GM19193 (cell line): Measurements from ENCODE around the gene CLPSL2.

Experiments
- POLR2A ChIP-seq: IDR thresholded peaks from 4 replicates; pipeline ENCODE4 v1.6.1; 2011; ENCODE audit not compliant: insufficient read depth, insufficient read length; ENCODE audit errors: extremely low read depth

The CLPSL2 gene

DNA sequence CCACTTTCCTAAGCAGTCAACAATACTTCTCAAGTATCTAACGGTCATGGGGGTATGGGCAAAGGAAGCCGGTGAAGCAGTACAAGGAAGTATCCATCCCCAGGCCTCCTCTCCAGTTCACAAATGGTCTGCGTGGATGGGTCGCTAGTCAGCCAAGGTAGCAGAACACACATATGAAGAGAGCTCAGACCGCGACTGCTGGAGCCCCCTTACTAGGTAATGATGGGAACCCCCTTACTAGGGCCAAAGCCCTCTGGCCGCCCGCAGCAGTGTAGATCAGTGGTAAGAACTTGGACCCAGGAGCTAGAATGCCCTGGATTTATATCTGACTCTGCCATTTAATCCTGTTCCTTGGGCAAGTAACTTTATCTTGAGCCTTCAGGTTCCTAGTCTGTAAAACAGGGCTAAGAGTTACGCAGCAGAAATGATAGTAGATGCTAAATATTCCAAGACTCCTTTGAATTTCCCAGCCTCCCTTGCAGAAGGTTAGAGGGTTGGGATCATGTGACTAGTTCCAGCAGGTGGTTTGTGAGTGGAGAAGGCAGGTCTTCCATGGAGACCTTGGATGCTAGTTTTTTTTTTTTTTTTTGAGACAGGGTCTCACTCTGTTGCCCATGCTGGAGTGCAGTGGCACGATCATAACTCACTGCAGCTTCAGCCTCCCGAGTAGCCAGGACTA lies 2.1 kb upstream of the CLPSL2 start:
- no peak for TF ChIP-seq POLR2A

DNA sequence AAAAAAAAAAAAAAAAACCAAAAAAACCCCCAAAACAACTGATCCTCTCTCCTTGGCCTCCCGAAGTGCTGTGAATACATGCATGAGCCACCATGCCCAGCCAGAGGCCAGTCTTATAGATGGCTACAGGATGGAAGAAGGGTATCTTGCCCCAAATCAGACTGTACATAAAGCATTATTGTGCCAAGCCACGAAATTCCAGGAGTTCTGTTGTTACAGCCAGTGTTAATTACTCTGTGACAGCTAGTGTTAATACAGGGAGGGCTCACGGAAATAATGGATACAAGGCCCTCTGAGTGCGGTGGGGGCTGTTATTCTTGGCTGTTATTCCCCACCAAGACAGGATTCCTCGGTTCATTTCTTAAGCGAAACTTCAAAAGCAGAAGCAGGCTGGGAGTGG lies 1.4 kb upstream of the CLPSL2 start:
- TF ChIP-seq POLR2A: no peak

DNA sequence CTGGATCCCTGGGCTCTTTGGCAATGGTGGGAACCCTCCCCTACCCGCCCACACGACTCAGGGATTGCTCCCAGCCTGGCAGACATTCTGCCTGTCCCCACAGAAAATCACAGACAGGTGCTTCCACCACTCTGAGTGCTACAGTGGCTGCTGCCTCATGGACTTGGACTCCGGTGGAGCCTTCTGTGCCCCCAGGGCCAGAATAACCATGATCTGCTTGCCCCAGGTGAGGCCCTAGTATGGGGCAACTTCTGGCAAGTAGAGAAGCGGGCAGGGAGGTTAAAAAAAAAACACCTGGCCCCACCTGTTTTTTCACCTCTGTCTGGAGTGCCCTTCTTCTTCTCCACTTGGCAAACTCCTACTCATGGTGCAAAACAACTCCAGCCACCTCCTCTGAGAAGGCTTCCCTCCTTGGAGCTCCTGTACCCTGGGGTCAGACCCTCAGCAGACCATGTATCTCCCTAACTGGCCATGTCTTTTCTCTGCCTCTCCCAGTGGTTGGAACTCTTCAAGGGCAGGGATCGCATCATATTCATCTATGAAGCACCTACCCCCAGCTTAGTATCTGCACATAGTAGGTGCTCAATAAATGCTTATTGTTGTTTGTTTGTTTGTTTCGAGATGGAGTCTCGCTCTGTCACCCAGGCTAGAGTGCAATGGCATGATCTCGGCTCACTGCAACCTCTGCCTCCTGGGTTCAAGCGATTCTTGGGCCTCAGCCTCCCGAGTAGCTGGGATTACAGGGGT lies 1.1 kb downstream of the CLPSL2 start:
- no peak for TF ChIP-seq POLR2A

DNA sequence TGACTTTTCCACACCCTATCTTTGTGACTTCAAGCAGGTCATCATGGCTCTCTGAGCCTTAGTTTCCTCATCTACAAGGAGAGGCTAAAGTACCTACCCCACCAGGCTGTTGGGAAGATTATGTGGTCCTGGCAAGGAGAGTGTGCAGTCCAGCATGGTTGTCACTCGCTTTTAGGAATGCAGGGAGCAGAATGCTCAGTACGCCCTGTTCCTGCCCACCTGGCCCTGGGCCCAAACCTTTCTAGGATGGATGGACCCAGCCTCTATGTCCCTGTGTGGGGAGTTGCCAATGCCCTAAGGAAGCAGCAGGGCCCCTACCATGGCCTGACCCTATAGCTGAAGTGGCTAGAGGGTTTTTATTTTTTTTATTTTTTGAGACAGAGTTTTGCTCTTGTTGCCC lies 2.0 kb downstream of the CLPSL2 start:
- no peak for TF ChIP-seq POLR2A

DNA sequence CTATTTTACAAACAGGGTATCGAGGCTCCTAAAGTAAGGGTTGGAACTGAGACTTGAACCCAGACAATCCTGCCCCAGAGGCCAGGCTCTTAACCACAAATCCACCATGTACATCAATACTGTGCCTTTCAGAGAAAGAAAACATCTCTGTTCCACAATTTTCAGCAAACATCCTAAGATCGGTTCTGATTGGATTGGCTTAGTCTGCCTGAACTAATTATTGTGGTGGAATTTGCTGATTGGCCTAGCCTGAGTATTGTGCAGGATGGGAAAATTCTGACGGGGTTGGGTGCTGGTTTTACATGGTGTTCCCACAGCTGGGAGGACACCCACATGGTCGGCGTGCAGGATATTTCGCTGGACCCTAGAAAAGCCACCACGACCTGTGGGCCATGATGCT lies 4.3 kb downstream of the CLPSL2 start, which contains the start of gene CLPSL1:
Gene CLPSL1 (plus strand): TSS at position 301 of the 400 bp plus-strand sequence. CDS start 92 bp downstream, at position 393.
- TF ChIP-seq POLR2A: no peak

DNA sequence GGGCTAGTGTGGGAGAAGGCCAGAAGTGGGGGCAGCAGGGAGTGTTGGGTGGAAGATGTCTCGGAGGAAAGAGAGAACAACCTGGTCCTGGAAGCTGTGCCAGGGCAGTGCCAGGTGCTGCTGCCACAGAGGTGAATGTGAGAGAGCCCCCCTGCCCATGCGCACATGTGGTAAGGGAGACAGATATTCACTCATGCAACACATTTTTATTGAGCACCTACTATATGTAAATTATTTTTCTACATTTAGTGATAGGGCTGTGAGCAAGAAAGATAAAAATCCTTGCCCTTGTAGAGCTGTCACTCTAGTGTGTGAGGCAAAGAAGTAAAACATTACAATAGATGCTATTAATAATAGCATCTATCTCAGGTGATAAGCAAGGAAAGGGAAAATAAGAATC lies 4.9 kb downstream of the CLPSL2 start:
- no peak for TF ChIP-seq POLR2A

DNA sequence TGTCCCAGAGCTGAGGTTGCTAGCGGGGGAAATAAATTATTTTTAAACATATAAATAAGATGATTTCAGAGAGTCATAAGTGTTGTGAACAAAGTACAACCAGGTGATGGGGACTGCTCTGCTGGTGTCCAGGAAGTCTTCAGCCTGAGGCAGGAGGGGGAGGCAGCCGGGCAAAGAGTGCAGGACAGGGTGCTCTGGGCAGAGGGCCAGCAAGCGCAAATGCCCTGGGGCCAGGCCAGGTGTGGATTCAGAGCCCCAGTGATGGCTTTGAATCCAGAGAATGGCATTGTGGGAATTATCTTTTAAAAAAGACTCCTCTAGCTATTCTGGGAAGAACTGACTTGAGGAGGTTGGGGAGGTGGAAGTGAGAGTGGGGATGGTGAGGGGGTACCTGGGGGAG lies 6.0 kb downstream of the CLPSL2 start:
- TF ChIP-seq POLR2A: no peak

DNA sequence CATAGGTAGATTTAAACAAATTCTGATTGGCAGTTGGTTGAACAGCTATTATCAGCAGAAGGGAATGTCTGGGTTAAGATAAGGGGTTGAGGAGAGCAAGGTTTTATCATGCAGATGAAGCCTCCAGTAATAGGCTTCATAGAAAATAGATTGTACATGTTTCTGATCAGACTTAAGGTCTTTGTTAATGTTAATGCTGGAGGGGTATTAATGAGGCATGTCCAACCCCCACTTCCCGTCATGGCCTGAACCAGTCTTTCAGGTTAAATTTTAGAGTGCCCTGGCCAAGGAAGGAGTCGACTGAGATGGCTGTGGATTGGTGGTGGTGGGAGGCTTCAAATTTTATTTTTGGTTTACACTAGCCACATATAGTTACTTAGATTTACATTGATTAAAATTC lies 7.8 kb downstream of the CLPSL2 start:
- no peak for TF ChIP-seq POLR2A

DNA sequence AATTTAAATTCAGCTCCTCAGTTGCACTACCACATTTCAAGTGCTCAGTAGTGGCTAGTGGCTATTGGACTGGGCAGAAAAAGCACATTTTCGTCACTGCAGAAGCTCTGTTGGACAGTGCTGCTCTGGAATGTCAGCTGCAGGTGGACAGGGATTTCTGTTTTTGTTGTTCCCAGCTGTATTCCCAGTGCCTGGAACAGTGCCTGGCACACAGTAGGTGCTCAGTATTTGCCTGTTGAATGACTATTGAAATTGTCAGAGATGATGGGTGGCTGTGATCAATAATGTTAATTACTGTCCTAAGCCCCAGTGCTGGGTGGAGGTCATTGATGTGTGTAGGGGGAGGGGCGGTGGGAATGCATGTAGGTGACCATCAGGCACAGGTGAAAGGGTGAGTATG lies 9.9 kb downstream of the CLPSL2 start:
- no peak for TF ChIP-seq POLR2A

DNA sequence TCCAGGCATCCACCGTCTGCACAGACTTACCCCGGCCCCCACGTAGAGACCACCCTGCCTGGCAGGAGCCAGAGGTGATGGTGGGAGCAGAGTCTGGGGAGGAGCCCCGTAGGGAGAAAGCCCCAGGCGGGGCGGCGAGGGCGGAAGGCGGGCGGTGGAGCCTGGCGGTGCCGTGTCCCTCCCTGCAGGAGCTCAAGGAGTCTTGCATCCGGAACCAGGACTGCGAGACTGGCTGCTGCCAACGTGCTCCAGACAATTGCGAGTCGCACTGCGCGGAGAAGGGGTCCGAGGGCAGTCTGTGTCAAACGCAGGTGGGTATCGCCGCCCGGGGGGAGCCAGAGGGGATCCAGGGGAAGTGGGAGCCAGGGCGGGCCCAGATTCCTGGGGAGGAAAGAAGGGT lies 10.4 kb downstream of the CLPSL2 start:
- no peak for TF ChIP-seq POLR2A

DNA sequence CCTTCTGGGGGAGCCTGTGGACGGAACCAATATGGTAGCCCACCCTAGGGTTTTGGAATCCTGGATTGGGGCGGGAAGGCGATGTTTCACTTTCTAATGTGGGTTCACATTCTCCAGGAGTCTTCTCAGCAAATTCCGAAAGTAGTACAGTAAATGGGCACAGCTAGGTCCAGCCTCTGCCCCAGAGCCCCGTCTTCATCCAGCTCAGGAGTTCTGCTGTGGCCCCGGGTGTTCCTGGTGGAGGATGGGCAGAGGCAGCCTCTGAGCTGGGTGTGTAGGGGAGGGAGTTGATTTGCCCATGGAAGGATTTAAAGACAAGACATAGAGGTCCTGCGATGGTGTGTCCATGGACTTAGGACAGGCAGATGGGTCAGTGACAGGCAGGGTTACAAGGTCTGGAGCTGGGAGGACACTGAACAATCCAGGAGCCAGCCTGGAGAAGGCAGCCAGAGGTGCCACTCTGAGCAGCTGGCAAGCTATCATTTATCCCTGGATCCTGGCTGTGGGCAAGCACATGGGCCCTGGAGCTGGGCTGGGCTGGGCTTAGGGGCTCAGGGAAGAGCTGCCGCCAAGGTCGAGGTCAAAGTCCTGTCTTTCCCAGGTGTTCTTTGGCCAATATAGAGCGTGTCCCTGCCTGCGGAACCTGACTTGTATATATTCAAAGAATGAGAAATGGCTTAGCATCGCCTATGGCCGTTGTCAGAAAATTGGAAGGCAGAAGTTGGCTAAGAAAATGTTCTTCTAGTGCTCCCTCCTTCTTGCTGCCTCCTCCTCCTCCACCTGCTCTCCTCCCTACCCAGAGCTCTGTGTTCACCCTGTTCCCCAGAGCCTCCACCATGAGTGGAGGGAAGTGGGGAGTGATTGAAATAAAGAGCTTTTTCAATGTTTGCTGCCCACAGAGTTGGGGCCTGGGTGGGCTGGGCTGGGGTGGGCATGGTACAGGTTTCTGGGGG lies 11.1 kb downstream of the CLPSL2 start:
- TF ChIP-seq POLR2A: no peak

DNA sequence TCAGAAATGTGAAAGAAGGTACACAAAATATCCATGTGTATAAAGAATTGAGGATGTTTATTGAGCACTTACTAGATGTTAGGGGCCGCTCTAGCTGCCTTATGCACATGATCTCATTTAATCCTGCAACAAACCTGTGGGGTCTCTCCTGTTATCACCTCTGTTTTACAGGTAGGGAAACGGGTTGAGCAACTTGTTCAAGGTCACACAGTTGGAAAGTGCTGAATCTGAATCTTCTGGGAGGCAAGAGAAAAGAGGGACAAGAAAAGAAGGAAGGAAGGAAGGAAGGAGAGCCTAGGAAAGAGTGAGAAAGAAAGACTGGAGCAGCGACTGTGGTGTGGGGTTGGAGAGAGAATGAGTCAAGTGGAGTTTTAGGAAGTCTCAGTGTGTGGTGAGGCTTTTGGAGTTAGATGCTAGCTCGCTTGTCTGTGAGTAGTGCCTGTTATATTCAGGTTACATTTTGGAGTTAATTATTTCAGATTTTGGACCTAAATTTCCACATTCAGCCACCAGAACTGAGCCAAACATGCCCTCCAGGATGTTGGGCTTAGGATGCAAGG lies 12.1 kb downstream of the CLPSL2 start:
- TF ChIP-seq POLR2A: no peak

DNA sequence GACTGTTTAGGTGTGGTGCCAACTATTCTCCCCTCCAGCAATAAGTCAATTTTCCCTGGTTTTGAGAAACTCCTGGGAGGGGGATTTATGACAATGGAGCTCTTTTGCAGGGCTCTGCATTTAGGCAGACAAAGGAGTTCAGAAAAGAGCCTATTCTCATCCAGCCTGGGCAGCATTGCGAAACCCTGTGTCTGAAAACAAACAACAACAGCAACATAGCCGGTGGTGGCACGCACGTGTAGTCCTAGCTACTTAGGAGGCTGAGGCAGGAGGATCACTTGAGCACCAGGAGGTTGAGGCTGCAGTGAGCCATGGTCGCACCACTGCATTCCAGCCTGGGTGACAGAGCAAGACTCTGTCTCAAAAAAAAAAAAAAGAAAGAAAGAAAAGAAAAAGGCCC lies 14.3 kb downstream of the CLPSL2 start:
- no peak for TF ChIP-seq POLR2A

DNA sequence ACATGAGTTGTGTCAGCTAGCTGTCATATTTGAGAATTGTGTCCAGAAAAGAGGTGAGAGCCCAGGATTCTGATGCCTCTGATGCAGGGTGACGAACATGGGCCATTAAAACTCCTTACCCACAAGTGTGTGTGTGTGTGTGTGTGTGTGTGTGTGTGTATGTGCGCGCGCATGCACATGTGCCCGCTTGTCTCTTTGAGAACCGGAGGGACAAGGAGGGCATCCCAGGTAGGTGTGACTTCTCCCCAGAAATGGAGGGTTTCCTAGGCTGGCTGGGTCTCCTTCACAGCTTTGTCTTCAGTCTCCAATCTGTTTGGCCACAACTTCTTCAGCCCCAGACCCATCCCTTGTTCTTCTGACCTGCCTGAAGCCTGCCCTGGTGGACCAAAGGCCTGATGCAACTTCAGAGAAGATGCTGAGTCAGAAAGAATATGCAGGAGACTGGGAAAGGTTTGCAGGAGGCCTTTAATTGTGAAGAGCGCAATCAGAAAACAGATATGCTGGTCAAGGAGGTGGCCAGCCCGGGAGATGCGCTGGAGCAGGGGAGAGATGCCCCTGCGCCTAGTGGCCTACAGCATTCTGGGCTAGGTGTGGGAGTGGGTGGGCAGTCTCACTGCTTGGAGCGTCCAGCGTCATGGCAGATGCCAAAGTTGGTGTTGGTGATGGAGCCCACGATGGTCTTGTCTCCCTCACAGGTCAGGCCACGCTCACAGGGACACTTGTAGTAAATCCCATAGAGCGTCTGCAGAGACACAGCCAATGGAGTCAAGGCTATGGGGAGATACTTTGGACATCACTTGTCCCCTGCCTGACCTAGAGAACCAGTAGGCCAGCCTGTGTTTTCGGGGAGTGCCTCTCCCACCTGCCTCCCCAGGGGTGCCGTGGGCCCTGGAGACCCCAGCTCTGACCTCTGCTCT lies 18.4 kb downstream of the CLPSL2 start:
- TF ChIP-seq POLR2A: no peak
